ENCODE results near the gene PCCA. TPM values are rescaled to one million over a fixed set of nuclear protein-coding genes. Genes with fewer than 3 reads are reported as not detected.

PCCA gene
- total and polyA plus RNA-seq, 2 experiments from 2014 or later = 41.9 to 46.6 TPM

DNA sequence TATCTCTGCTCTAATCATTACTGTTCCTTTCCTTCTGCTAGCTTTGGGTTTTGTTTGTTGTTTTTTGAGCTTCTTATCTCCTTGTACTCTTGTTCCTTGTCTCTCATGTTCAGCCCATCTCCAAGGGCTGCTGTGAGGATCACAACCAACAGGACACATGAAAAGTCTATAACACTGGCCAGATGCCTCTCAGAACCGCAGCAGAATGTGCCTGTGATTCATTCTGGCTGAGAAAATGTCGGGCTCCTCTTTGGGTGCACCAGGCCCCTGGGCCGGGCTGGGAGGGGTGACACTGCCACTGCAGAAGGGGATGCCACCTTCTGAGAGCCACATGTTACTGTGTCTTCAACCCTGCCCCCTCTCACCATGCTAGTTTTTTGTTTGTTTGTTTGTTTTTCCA lies 451.7 kb downstream of the PCCA start:
- no peak overlapping the region for H2AFZ ChIP-seq
- no peak overlapping the region for H3K4me3 Mint-ChIP-seq
- no peak overlapping the region for H3K4me2 ChIP-seq
- H3K27ac Mint-ChIP-seq = no peak overlapping the region
- no peaks in the 10 kb centered on the region for H4K20me1 ChIP-seq (replicated peaks; ENCODE audit: insufficient read depth)
- H3K4me1 Mint-ChIP-seq = peaks cover 18% of the 10 kb centered on the region
- H3K4me3 ChIP-seq = no peak overlapping the region
- peaks cover 3% of the 10 kb centered on the region for H3K27me3 Mint-ChIP-seq (ENCODE audit: insufficient read depth, low read depth, poor library complexity)
- H3K79me2 ChIP-seq (replicated peaks; ENCODE audit: insufficient read depth) = no peaks in the 10 kb centered on the region
- no peak for TF ChIP-seq EZH2phosphoT487 (IDR thresholded peaks at IDR 0.05; ENCODE audit: unreplicated experiment)
- no peak for TF ChIP-seq CREB1 (CRISPR knock-in tag; IDR thresholded peaks at IDR 0.05; ENCODE audit: low read depth)
- TF ChIP-seq JUNB (IDR thresholded peaks at IDR 0.05; ENCODE audit: unreplicated experiment) = no peak
- TF ChIP-seq ZNF331 (CRISPR knock-in tag; IDR thresholded peaks at IDR 0.05; ENCODE audit: low read depth) = no peak
- no peaks in the 10 kb centered on the region for H3K36me3 ChIP-seq (ENCODE audit: insufficient read depth)
- H3K27ac ChIP-seq (ENCODE audit: low read depth) = no peak overlapping the region
- H3F3A ChIP-seq (replicated peaks; ENCODE audit: low read depth) = peaks cover 3% of the 10 kb centered on the region; the same call in 1 of the 2 replicates
- no peaks in the 10 kb centered on the region for H3K9me3 Mint-ChIP-seq
- no peaks in the 10 kb centered on the region for H3K27me3 ChIP-seq (ENCODE audit: insufficient read depth)
- ATAC-seq (no peak), DNase-seq (ENCODE audit: low spot score) (no peak)
- no peaks in the 10 kb centered on the region; the same call in 1 of the 2 replicates for H3K4me1 ChIP-seq (ENCODE audit: insufficient read depth)
- H3K36me3 Mint-ChIP-seq (ENCODE audit: low read depth) = no peaks in the 10 kb centered on the region
- H3K9me2 ChIP-seq (ENCODE audit: insufficient read depth) = no peaks in the 10 kb centered on the region

GRCh38 chr13:100541897-100542825 lies 453.3 kb downstream of the PCCA start:
- Histone ChIP-seq H3K4me2 (no peak overlapping the region), H3K4me1 (ENCODE audit: insufficient read depth) (no peaks in the 10 kb centered on the region; the same call in 1 of the 2 replicates), H3K27ac (ENCODE audit: low read depth) (no peak overlapping the region), H3F3A (replicated peaks; ENCODE audit: low read depth) (no peaks in the 10 kb centered on the region; the same call in 1 of the 2 replicates), H3K79me2 (replicated peaks; ENCODE audit: insufficient read depth) (no peaks in the 10 kb centered on the region), H3K27me3 (ENCODE audit: insufficient read depth) (no peaks in the 10 kb centered on the region), H4K20me1 (replicated peaks; ENCODE audit: insufficient read depth) (no peaks in the 10 kb centered on the region), H3K36me3 (ENCODE audit: insufficient read depth) (no peaks in the 10 kb centered on the region), H3K4me3 (no peak overlapping the region), H2AFZ (no peak overlapping the region), H3K9me2 (ENCODE audit: insufficient read depth) (no peaks in the 10 kb centered on the region)
- Mint-ChIP-seq H3K27me3 (ENCODE audit: insufficient read depth, low read depth, poor library complexity) (peaks cover 3% of the 10 kb centered on the region), H3K27ac (no peak overlapping the region; the same call in 1 of the 2 replicates), H3K4me3 (no peak overlapping the region), H3K4me1 (peaks cover 18% of the 10 kb centered on the region), H3K9me3 (no peaks in the 10 kb centered on the region), H3K36me3 (ENCODE audit: low read depth) (no peaks in the 10 kb centered on the region)
- DNase-seq (ENCODE audit: low spot score) (no peak), ATAC-seq (no peak)
- TF ChIP-seq STAT1 (IDR thresholded peaks at IDR 0.05; ENCODE audit: unreplicated experiment) (no peak), REST (IDR thresholded peaks at IDR 0.05; ENCODE audit: unreplicated experiment) (no peak)

Measured in GM23338 (cell line).